HepG2 (cell line): ENCODE results near the gene COPS6. TPM values are rescaled to one million over a fixed set of nuclear protein-coding genes. Genes with fewer than 3 reads are reported as not detected.

Experiments
- ATAD3A ChIP-seq: sonication (generic); formaldehyde crosslinking; IDR thresholded peaks from 2 replicates; pipeline ENCODE4 v1.4.0; 2020; ENCODE audit warnings: missing genetic modification reagents
- ATF7-NPFF ChIP-seq: sonication (generic); formaldehyde crosslinking; IDR thresholded peaks from 2 replicates; pipeline ENCODE4 v1.8.1; 2023; ENCODE audit warnings: mild to moderate bottlenecking, low read depth, missing genetic modification reagents, moderate library complexity
- FOXA1 ChIP-seq, 2 experiments: fragments of 450-650 bp in 1 of 2; sonication (generic) in 1 of 2; formaldehyde crosslinking in 1 of 2; IDR thresholded peaks; 2 replicates each; pipeline versions ENCODE4 v1.4.0 to v1.6.1; 2016 to 2020; ENCODE audit warnings: missing genetic modification reagents in 1 of 2
- HDAC1 ChIP-seq: sonication (generic); formaldehyde crosslinking; IDR thresholded peaks from 2 replicates; pipeline ENCODE4 v1.5.1; 2020; ENCODE audit warnings: mild to moderate bottlenecking, missing genetic modification reagents
- HNF1B ChIP-seq: sonication (generic); formaldehyde crosslinking; IDR thresholded peaks from 2 replicates; pipeline ENCODE4 v1.5.1; 2020; ENCODE audit warnings: mild to moderate bottlenecking, moderate library complexity, missing genetic modification reagents
- KMT2A ChIP-seq: sonication (generic); formaldehyde crosslinking; IDR thresholded peaks from 2 replicates; pipeline ENCODE4 v1.4.0; 2020; ENCODE audit warnings: missing genetic modification reagents
- NRL ChIP-seq: sonication (generic); formaldehyde crosslinking; IDR thresholded peaks from 2 replicates; pipeline ENCODE4 v1.5.0; 2020; ENCODE audit warnings: missing genetic modification reagents, mild to moderate bottlenecking, moderate library complexity, borderline replicate concordance
- PHF20 ChIP-seq: sonication (generic); formaldehyde crosslinking; IDR thresholded peaks from 2 replicates; pipeline ENCODE4 v1.5.0; 2020; ENCODE audit warnings: mild to moderate bottlenecking, missing genetic modification reagents
- TEF ChIP-seq: sonication (generic); formaldehyde crosslinking; IDR thresholded peaks from 2 replicates; pipeline ENCODE4 v1.5.0; 2020; ENCODE audit warnings: missing genetic modification reagents
- U2AF2 ChIP-seq: fragments of 200-400 bp; formaldehyde crosslinking; IDR thresholded peaks from 2 replicates; pipeline ENCODE4 v1.6.1; 2017; ENCODE audit warnings: low read depth, mild to moderate bottlenecking, low read length
- ZBTB3 ChIP-seq: sonication (generic); formaldehyde crosslinking; IDR thresholded peaks from 2 replicates; pipeline ENCODE4 v1.4.0; 2020; ENCODE audit warnings: low read depth, mild to moderate bottlenecking, moderate library complexity, missing genetic modification reagents, borderline replicate concordance
- ZNF337 ChIP-seq: sonication (generic); formaldehyde crosslinking; IDR thresholded peaks from 2 replicates; pipeline ENCODE4 v1.5.1; 2020; ENCODE audit warnings: missing genetic modification reagents, low read depth, mild to moderate bottlenecking, borderline replicate concordance
- ZNF407 ChIP-seq: sonication (generic); formaldehyde crosslinking; IDR thresholded peaks from one replicate; pipeline ENCODE4 v1.5.1; 2020; ENCODE audit warnings: mild to moderate bottlenecking, missing genetic modification reagents; ENCODE audit errors: not compliant biosample characterization
- ZNF496 ChIP-seq: sonication (generic); formaldehyde crosslinking; IDR thresholded peaks from 2 replicates; pipeline ENCODE4 v1.8.1; 2023; ENCODE audit warnings: mild to moderate bottlenecking, moderate library complexity, missing genetic modification reagents; ENCODE audit not compliant: insufficient replicate concordance
- ZNF639 ChIP-seq: conservative IDR thresholded peaks from 2 replicates; pipeline ENCODE4 v1.6.1; 2018; ENCODE audit warnings: missing genetic modification reagents
- ZNF83 ChIP-seq: sonication (generic); formaldehyde crosslinking; IDR thresholded peaks from 2 replicates; pipeline ENCODE4 v1.4.0; 2020; ENCODE audit warnings: missing genetic modification reagents, mild to moderate bottlenecking, borderline replicate concordance
- polyA plus RNA-seq, 8 experiments: library from polyadenylated mRNA; depleted of rRNA in 3 of 8; stranded (reverse) in 7 of 8; unstranded in 1 of 8; fragments of >200 nt; fragmentation: Illumina TruSeq in 4 of 8; extraction: Trizol in 4 of 8; gene quantifications; 2 replicates each; pipeline versions ENCODE4 v1.2.1 to v1.2.3, GENCODE V29; 2011 to 2016; ENCODE audit warnings: low read depth in 4 of 8, missing spikeins in 1 of 8, mixed read lengths in 1 of 8; ENCODE audit not compliant: insufficient read depth in 1 of 8
- total RNA-seq, 5 experiments: library from RNA; depleted of rRNA; stranded (reverse); fragments of >200 nt; fragmentation: Illumina TruSeq; extraction: Trizol; gene quantifications; 2 replicates each; pipeline ENCODE4 v1.2.3, GENCODE V29; 2016; ENCODE audit warnings: low read depth in 1 of 5

Gene COPS6
- total and polyA plus RNA-seq, 2 of the 13 experiments (the other 11 are each of a cell fraction or from before 2014, with no cell fraction given), result 33.4 to 117 TPM

GRCh38 chr7:100081535-100082102 lies 7.2 kb upstream of the COPS6 start, which contains the start of gene ZNF3 (continued):
- TF ChIP-seq ZNF639 (CRISPR knock-in tag) (peak; percentile 98), FOXA1 (IDR thresholded peaks at IDR 0.05) (no peak), FOXA1 (CRISPR knock-in tag; IDR thresholded peaks at IDR 0.05) (peak; percentile 5), ATF7-NPFF (CRISPR knock-in tag) (peak; percentile 85), ZNF496 (CRISPR knock-in tag) (no peak), ATAD3A (CRISPR knock-in tag) (no peak), ZNF337 (CRISPR knock-in tag) (peak; percentile 88), TEF (CRISPR knock-in tag) (no peak), ZNF407 (CRISPR knock-in tag) (peak; percentile 66), ZNF83 (CRISPR knock-in tag) (no peak; the same call in 1 of the 2 replicates), NRL (peak; percentile 87; the same call in 1 of the 2 replicates), U2AF2 (no peak), HDAC1 (CRISPR knock-in tag) (peak; percentile 95), HNF1B (peak; percentile 98), KMT2A (peak; percentile 92), PHF20 (peak; percentile 91), ZBTB3 (no peak)
